Frontal cortex (tissue), 4 donors: ENCODE data around the gene MRC2. TPM values are rescaled to one million over a fixed set of nuclear protein-coding genes. Genes with fewer than 3 reads are reported as not detected.
"Not testable (repeated sequence)": the region's sequence is repeated elsewhere in the genome, so short reads cannot be mapped to it uniquely, and the experiment has no call there.

Experiments used
- DNase-seq, 2 donors: peaks; one replicate each; pipeline ENCODE4 v3.0.0; 2012; ENCODE audit warnings: low spot score in 2 of 2
- FAIRE-seq: peaks from 2 replicates; lab custom pipeline; 2012; peaks lifted over from hg19 to GRCh38; lab: Jason Lieb, UNC
- total RNA-seq: library from RNA; depleted of rRNA; stranded (reverse); fragments of >200 nt; gene quantifications from one replicate; pipeline ENCODE4 v1.2.3, GENCODE V29; 2014
- donor health status: control.
- donor health status: control.
- donor health status: control.

Gene MRC2
- total RNA-seq, 1 donor from 2014 or later = 13.5 TPM

DNA sequence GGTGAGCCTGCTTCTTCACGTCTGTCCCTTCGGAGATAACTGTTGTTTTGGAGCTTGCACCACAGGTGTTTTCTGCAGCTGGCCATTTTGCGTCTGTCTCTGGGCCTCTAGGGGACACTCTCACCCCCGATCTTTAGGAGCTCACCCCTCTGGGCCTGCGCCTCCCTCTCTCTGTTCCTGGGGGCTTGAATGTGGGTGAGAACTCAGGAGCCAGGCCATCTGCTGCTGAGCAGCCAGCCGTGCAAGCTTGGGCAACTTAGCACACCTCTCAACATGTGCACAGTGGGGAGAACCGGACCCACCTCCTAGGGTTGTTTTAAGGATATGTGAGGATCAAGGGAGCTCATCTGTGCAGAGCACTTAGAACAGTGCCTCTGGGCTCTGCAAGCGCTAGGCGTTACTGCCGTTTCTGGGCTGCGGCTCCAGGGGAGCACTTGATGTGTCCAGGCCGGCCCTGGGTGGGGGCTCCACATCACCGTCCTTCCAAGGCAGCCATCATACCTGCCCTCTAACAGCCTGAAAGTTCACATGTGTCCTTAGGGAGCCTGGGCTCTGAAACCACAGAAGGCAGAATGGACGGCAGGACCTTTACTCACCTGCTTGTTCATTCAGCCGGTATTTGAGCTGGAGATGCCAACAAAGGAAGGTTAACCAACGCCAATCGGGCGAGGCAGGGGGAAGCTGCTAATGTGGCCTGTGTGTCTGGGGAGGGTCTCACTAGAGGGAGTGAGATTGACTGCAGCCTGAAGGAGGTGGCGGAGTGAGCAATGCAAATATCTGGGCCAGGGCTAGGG lies 66.3 kb downstream of the MRC2 start:
- no peak for FAIRE-seq
- DNase-seq = no peak

- not testable (repeated sequence) for FAIRE-seq, DNase-seq
Observed at GRCh38 chr17:62695093-62695738, 67.7 kb downstream of the MRC2 start.

DNA sequence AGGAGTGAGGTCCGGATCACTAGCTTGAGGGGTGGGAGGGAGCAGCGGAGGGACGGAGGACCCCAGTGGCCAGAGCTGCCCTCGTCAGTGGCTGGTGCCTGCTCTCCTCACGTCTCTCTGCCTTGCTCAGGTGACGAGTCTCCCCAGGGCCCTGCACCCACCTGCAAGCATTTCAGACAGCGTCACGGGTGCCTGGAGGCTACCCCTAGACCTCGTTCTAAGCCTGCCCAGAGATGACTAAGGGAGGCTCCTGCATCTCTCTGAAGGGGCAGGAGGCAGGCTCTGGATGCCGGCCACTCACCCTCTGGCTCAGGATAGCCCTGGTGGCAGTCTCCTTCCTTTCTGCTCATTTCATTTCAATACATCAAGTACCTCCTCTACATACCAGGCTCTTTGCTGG lies 68.8 kb downstream of the MRC2 start:
- FAIRE-seq (no peak), DNase-seq (no peak)

- no peak for DNase-seq
- no peak for FAIRE-seq
Observed at GRCh38 chr17:62696726-62697490, 69.4 kb downstream of the MRC2 start.

- not testable (repeated sequence) for DNase-seq, FAIRE-seq
Observed at GRCh38 chr17:62698459-62698858, 71.0 kb downstream of the MRC2 start.

GRCh38 chr17:62700964-62701705 lies 73.7 kb downstream of the MRC2 start:
- DNase-seq = no peak
- no peak for FAIRE-seq

- no peak for FAIRE-seq
- no peak for DNase-seq
Observed at GRCh38 chr17:62701706-62702085, 74.2 kb downstream of the MRC2 start.

- FAIRE-seq (no peak), DNase-seq (no peak)
Observed at GRCh38 chr17:62702746-62703260, 75.3 kb downstream of the MRC2 start.

DNA sequence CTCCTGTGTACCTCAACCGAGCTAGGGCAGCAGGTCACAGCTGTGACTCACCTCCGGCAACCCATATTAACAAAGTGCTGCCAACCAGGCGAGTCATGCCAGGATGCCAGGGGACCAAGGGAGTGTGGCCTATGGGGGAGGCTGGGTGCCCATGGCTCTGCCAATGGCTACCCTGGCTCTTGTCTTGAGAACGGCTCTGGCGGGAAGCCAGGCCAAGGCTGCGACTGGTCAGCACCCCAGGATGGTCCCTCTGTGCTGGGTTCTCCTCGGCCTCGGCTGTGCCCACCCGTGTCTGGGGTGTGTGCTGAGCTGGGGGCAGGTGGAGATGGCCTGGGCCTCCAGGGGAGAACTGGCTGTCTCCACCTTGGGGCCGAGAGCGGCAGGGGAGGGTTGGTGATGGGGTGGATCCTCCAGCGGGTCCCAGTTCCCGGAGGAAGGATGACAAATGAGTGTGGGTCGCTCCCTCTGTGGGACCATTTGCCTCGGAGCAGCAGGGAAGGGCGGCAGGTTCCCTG lies 75.8 kb downstream of the MRC2 start:
- FAIRE-seq = no peak

DNA sequence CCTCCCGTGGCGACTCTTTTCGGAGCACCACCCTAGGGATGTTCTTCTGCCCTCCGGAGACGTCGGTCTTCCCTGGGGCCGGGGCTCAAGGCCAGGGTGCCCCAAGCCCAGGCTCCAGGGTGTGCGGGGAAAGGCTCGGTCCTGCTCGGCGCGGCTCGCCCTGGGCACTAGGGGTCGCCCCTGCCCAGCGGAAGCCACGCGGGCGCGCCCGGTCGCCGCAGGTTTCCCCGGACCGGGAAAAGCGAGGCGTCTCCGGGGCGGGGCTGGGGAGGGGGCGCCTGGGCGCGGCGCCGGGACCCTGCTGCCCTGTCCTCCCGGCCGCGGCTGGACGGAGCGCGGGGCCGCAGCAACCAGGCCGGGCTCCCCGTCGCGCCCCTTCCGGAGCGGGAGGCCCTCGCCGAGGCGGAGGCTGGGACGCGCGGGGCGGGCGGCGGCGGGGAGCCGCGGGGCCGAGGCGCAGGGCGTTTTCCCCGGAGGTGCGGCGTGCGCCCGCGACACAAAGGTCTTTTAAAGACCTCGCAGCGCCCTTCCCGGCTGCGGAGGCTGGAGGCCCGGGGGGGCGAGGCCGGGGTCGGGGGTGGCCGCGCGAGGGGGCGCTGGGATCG lies 76.4 kb downstream of the MRC2 start:
- FAIRE-seq = no peak
- DNase-seq = peak; percentile 79 to 81

More for the DNA sequence above, 75.8 kb downstream of the MRC2 start:
- no peak for DNase-seq

- no peak for FAIRE-seq
- DNase-seq = no peak
Observed at GRCh38 chr17:62704381-62704971, 77.0 kb downstream of the MRC2 start.

DNA sequence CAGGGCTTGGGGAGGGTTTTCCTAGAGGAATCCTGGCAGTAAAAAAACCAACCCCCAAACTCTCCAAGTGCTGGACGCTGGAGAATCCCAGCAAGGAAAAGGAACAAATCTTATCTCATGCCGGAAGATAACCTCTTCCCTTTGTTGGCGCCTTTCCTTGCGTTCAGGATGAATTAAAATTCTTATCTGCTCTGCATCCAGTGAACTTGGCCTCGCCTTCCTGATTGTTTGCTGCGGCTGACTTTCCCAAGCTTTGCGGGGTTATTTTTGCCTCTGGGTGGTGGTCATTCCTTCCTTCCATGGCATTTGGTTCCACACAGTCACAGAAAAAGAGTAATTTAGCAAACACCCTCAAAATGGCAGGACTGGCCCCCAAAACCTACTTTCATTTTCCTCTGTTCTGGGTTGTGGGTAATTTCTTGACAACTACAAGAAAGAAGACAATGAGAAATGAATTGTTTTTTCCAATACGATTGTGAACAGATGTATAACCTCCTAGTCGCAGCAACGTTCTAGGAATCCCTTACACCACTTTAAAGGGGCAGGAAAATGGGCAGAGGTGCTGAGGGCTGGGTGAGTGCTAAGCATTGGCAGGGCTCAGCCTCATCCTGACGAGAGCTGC lies 77.8 kb downstream of the MRC2 start:
- DNase-seq (no peak), FAIRE-seq (no peak)

DNA sequence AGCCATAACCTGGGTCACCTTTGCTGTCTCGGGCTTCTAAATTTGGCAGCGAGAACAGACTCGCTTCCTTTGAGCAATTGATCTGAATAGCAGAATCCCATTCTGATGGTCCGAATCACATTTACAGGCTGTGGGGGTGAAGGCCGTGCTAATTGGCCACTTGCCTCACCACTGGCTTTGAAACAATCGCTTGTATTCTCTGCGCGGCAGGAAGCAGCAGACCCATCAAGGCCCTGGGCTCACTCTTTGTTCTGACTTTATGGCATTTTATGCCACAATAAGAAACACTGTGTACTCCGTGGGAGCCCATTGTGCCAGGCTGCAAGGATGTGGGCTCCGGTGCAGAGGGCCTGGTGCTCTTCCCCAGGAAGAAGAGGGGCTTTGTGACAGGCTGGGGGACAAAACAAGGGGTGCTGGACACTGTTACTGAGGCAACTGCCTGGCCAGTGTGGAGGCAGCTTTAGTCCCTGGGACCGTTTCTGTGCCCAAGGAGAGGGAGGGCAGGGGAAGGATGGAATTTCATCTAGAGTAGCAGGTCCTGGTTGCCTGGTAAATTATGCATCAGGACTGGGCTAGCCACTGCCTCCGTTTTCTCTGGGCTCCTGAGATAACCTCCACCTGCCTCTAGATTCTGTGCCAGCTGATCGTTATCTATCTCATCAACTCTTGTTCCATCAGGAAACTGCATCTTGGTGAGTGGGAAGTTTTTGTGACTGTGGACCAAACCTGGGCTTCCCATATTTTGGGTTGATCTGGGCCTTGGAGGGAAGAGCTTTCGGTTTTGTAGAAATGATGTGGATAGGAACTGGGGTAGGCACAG lies 78.5 kb downstream of the MRC2 start:
- FAIRE-seq (no peak), DNase-seq (no peak)

- FAIRE-seq (no peak), DNase-seq (no peak)
Observed at GRCh38 chr17:62706598-62707424, 79.3 kb downstream of the MRC2 start.

DNA sequence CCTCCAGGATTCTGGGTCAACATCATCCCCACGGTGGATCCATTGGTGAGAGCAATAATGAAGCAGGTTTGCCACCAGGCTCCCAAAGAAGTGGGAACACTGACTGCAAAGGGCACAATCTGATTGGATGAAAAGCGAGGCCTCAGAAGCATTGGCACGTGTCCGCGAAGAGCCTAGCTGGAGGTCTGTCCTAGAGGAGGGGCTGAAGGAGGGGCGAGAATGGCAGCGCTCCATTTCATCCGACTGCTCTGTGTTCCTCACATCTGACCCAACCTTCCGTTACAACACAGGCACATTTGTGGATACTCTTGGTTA lies 79.9 kb downstream of the MRC2 start:
- DNase-seq = no peak
- FAIRE-seq = no peak

GRCh38 chr17:62708587-62708986 lies 81.1 kb downstream of the MRC2 start:
- DNase-seq (no peak), FAIRE-seq (no peak)

DNA sequence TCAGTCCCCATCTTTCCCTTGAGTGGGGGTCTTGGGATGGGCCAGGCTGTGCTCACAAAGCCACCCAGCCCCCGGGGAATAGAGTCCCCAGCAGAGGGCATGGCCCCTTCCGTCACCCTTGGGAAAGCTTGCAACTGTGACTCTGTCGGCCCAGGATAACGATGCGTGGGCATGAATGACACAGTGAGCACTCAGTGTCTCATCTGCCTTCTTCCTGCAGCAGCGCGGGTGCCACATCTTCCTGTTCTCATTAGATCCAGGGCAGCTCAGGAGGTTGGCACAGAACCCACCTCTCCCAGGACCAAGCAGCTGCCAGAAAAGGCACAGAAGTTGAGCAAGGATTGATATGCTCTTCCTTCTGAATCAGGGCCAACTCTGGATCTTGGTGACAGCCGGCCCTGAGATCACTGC lies 84.7 kb downstream of the MRC2 start:
- no peak for DNase-seq

More for the DNA sequence above, 84.7 kb downstream of the MRC2 start:
- FAIRE-seq = no peak
